ENCODE data around the gene SORCS2. TPM values are rescaled to one million over a fixed set of nuclear protein-coding genes. Genes with fewer than 3 reads are reported as not detected.

SORCS2 gene
- total RNA-seq, 4 donors from 2014 or later, result 0.26 to 17.1 (median 2.9) TPM

DNA sequence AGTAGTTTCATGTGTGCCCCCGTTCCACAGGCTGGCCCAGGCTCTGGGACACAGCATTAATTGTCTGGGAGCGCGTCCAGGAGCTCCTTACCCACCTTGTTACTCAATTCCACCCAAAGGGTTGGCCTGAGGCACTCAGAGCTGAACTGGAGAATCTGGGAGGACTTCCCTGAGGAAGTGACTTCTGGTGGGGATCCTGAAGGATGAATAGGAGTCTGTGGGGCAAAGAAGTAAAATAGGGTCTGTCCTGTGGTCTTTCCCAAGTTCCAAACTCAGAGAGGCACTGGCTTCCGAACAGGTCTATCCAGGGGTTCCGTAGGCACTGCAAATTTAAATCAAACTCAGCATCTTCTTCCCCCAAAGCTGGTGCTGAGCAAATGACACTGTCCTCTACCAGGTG, 543.1 kb downstream of the SORCS2 start:
- Histone ChIP-seq H3K9me3 (no peaks in the 10 kb centered on the region), H3K27me3 (no peaks in the 10 kb centered on the region), H3K4me3 (no peak overlapping the region), H3K4me1 (no peaks in the 10 kb centered on the region), H3K36me3 (no peaks in the 10 kb centered on the region), H3K27ac (no peak overlapping the region)
- TF ChIP-seq CTCF (IDR thresholded peaks at IDR 0.05), result no peak
- TF ChIP-seq POLR2A (IDR thresholded peaks at IDR 0.05), result no peak
- DNase-seq, result no peak
- intact Hi-C loops (cut with DNase I; ENCODE audit: low total_unique reads), result no loop called here

DNA sequence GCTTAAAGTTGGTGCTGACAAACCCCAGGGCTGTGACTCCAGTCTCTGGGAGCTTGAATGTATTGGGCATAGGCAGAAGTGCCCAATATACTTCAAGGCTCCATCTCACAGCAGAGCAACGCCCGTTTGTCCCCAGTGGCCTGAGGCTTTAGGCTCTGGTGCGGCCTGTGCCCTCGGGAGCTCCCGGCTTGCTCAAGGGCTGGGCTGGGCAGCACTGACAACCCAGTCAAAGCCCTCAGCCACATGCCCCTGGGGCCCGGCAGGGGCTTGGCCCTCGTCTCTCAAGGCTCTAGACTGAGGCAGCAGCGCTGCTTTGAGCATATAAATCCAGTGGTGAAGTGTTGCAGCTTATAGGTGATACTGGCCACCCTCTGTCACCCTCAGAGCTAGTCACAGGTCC, 543.6 kb downstream of the SORCS2 start:
- no peak overlapping the region for H3K4me3 ChIP-seq
- no peaks in the 10 kb centered on the region for H3K27me3 ChIP-seq
- DNase-seq, result no peak
- H3K9me3 ChIP-seq, result no peaks in the 10 kb centered on the region
- TF ChIP-seq POLR2A (IDR thresholded peaks at IDR 0.05), result no peak
- no peak for TF ChIP-seq CTCF (IDR thresholded peaks at IDR 0.05)
- H3K4me1 ChIP-seq, result no peaks in the 10 kb centered on the region
- H3K36me3 ChIP-seq, result no peaks in the 10 kb centered on the region
- H3K27ac ChIP-seq, result no peak overlapping the region
- intact Hi-C loops (cut with DNase I; ENCODE audit: low total_unique reads), result no loop called here

GRCh38 chr4:7736436-7737267, 544.3 kb downstream of the SORCS2 start:
- intact Hi-C loops (cut with DNase I; ENCODE audit: low total_unique reads), result no loop called here
- no peaks in the 10 kb centered on the region for H3K4me1 ChIP-seq
- no peak overlapping the region for H3K4me3 ChIP-seq
- no peak overlapping the region for H3K27ac ChIP-seq
- no peaks in the 10 kb centered on the region for H3K36me3 ChIP-seq
- DNase-seq, result no peak
- TF ChIP-seq CTCF (IDR thresholded peaks at IDR 0.05) (no peak), POLR2A (IDR thresholded peaks at IDR 0.05) (no peak)
- no peaks in the 10 kb centered on the region for H3K9me3 ChIP-seq
- H3K27me3 ChIP-seq, result no peaks in the 10 kb centered on the region

DNA sequence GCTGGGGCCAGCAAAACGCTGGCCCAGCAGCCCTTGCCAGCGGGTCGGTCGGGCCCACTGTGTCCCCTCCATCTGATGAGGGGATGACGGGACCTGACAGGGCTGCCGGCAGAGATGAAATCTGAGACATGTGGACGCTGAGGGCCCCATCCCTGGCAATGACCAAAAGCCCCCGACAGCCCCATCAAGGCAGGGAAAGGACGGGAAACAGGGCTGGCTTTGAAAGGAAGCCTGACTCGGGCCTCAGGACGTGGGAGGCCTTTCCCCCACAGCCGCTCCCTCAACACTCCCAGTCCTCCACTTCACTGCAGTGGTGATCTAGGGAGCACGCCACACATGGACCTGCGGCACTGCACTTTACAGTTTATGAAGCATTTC, 544.9 kb downstream of the SORCS2 start:
- DNase-seq, result no peak
- H3K4me1 ChIP-seq, result no peaks in the 10 kb centered on the region
- no peak overlapping the region for H3K4me3 ChIP-seq
- intact Hi-C loops (cut with DNase I; ENCODE audit: low total_unique reads), result no loop called here
- TF ChIP-seq CTCF (IDR thresholded peaks at IDR 0.05) (no peak), POLR2A (IDR thresholded peaks at IDR 0.05) (no peak)
- no peak overlapping the region for H3K27ac ChIP-seq
- H3K9me3 ChIP-seq, result no peaks in the 10 kb centered on the region
- no peaks in the 10 kb centered on the region for H3K36me3 ChIP-seq
- no peaks in the 10 kb centered on the region for H3K27me3 ChIP-seq

DNA sequence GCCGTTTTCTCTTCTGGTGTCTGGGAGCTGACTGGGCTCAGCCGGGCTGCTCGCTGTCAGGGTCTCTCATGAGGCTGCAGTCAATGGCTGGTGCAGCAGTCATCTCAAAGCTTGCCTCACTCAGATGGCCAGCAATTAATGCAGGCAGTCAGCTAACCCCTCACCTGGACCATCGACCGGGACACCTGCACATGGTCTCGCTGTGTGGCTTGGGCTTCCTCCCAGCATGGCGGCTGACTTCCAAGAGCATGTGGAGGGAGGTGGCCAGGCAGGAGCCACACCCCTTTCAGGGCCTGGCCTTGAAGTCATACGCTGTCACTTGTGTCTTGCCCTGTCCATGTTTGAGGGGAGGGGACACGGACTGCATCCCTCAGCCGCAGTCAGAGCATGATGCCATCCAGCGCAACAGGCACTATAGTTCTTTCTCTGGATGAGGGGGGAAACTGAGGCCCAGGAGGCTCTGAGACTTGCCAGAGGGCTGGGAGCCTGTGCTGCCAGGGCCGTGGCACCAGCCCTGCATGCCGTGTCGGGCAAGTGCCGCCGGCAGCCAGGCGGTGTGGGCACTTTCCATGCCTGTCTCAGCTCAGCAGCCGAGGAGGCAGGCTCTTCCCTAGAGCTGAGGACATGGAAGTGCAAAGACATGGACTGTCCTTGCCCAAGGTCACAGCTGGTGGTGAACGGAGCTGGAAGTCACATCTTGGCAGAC, 545.6 kb downstream of the SORCS2 start:
- no peaks in the 10 kb centered on the region for H3K9me3 ChIP-seq
- no peak overlapping the region for H3K4me3 ChIP-seq
- no peaks in the 10 kb centered on the region for H3K36me3 ChIP-seq
- DNase-seq, result no peak
- TF ChIP-seq CTCF (IDR thresholded peaks at IDR 0.05), result no peak
- TF ChIP-seq POLR2A (IDR thresholded peaks at IDR 0.05), result no peak
- no peak overlapping the region for H3K27ac ChIP-seq
- intact Hi-C loops (cut with DNase I; ENCODE audit: low total_unique reads), result no loop called here
- H3K27me3 ChIP-seq, result no peaks in the 10 kb centered on the region
- H3K4me1 ChIP-seq, result no peaks in the 10 kb centered on the region

All from uterus (tissue), 4 donors.